ENCODE results near the gene PGS1. TPM values are rescaled to one million over a fixed set of nuclear protein-coding genes. Genes with fewer than 3 reads are reported as not detected.

Gene PGS1
- total and polyA plus RNA-seq, 2 of the 8 experiments (the other 6 are each of a cell fraction or from before 2014, with no cell fraction given): 46.7 to 60.0 TPM

GRCh38 chr17:78374631-78375274 lies 3.7 kb upstream of the PGS1 start:
- H2AK5ac ChIP-seq (ENCODE audit: low read depth, low read length): peak overlapping the region; percentile 67; the same call in 1 of the 2 replicates
- no peaks in the 10 kb centered on the region for H3K36me3 ChIP-seq (ENCODE audit: control insufficient read depth in 2 of 4, insufficient read depth in 4 of 4, low read length in 3 of 4)
- H3K18ac ChIP-seq (ENCODE audit: extremely low read depth, low read length): peak overlapping the region; percentile 95
- H4K91ac ChIP-seq (replicated peaks; ENCODE audit: insufficient read length, low read length): peak overlapping the region; percentile 95
- H3K27me3 ChIP-seq (replicated peaks in 1 of 4; ENCODE audit: control insufficient read depth in 3 of 4, extremely low read depth in 1 of 4, insufficient read depth in 3 of 4, low read length in 3 of 4): no peaks in the 10 kb centered on the region
- 27% methylated on average over 14 of the region's 14 CpGs; no CpG with 5 or more reads in 1 of the 2 experiments for WGBS, 2 experiments (ENCODE audit: extremely low coverage in 1 of 2, insufficient coverage in 1 of 2, insufficient read length in 1 of 2, insufficient replicate concordance in 2 of 2, low coverage in 1 of 2, low lambda C conversion rate in 2 of 2, missing lambda C conversion rate in 1 of 2)
- H4K20me1 ChIP-seq (replicated peaks in 1 of 2; ENCODE audit: control insufficient read depth in 1 of 2, insufficient read depth in 2 of 2, low read length in 2 of 2): peaks cover 0 to 5% of the 10 kb centered on the region in 2 experiments
- POLR2A ChIA-PET (ENCODE audit: partially characterized antibody): interaction anchor here (1.0 to 1.4 kb wide), 5 partner anchors 10 to 60 kb away, joined by 3 to 6 read pairs (median 3); no protein-coding TSS in a partner anchor
- H3K79me1 ChIP-seq (ENCODE audit: low read depth, low read length): peaks cover 3% of the 10 kb centered on the region; the same call in 1 of the 2 replicates
- peak overlapping the region; percentile 23 for H3K56ac ChIP-seq (replicated peaks; ENCODE audit: insufficient read length, low read depth, low read length)
- peak overlapping the region; percentile 51 to 71 for H3K4me2 ChIP-seq (ENCODE audit: insufficient read depth in 1 of 2, low read depth in 2 of 2, low read length in 2 of 2)
- CTCF ChIA-PET (ENCODE audit: partially characterized antibody): interaction anchor here (0.7 to 20.5 kb wide), 4 partner anchors 17 to 48 kb away, joined by 3 to 257 read pairs (median 4); no protein-coding TSS in a partner anchor
- H2BK15ac ChIP-seq (ENCODE audit: low read length): peak overlapping the region; percentile 88; the same call in 1 of the 2 replicates
- peak overlapping the region; percentile 92 for H2BK12ac ChIP-seq (ENCODE audit: low read depth, low read length)
- H3K79me2 ChIP-seq (ENCODE audit: control insufficient read depth in 1 of 2, insufficient read depth in 2 of 2, low read length in 2 of 2): peaks cover 10 to 12% of the 10 kb centered on the region in 2 experiments
- peak overlapping the region; percentile 85 for H3K4ac ChIP-seq (replicated peaks; ENCODE audit: insufficient read length, low read depth, low read length)
- peak overlapping the region; percentile 37 for H2BK20ac ChIP-seq (ENCODE audit: low read length)
- H3K14ac ChIP-seq (ENCODE audit: insufficient read length): no peak overlapping the region
- peaks cover 25 to 40% (median 26%) of the 10 kb centered on the region in 4 experiments for H3K4me1 ChIP-seq (replicated peaks in 1 of 4; ENCODE audit: control insufficient read depth in 3 of 4, insufficient read depth in 4 of 4, low read length in 3 of 4)
- H4K8ac ChIP-seq (ENCODE audit: extremely low read depth, insufficient read depth, low read length): peak overlapping the region; percentile 87
- peak overlapping the region in 3 of 4 experiments; percentile 15 to 58 (median 57); a peak in 5 of 7 replicates for H3K9ac ChIP-seq (replicated peaks in 1 of 4; ENCODE audit: extremely low read depth in 1 of 4, low read depth in 3 of 4, low read length in 3 of 4)
- H3K9me3 ChIP-seq (ENCODE audit: insufficient read depth in 2 of 2, low read depth in 1 of 2, low read length in 1 of 2): no peaks in the 10 kb centered on the region
- H2BK5ac ChIP-seq (ENCODE audit: low read depth, low read length): peak overlapping the region; percentile 98
- FAIRE-seq (peak; percentile 68), DNase-seq (ENCODE audit: low read depth in 1 of 2, low spot score in 2 of 2) (peak; percentile 62 to 73)
- H4K5ac ChIP-seq (ENCODE audit: insufficient read length, low read depth, low read length): peak overlapping the region; percentile 65
- H3K27ac ChIP-seq (ENCODE audit: low read depth, low read length): peak overlapping the region; percentile 95
- peak overlapping the region; percentile 94 for H2BK120ac ChIP-seq (replicated peaks; ENCODE audit: low read depth, low read length)
- H3K4me3 ChIP-seq (ENCODE audit: extremely low read depth in 1 of 4, insufficient read depth in 2 of 4, low read depth in 3 of 4, low read length in 4 of 4): peak overlapping the region in 3 of 4 experiments; percentile 8 to 36 (median 26); a peak in 4 of 8 replicates
- no peak overlapping the region for H3K23ac ChIP-seq (ENCODE audit: insufficient read length)
- peak overlapping the region; percentile 23; the same call in 1 of the 2 replicates for H2AFZ ChIP-seq (ENCODE audit: low read length)
- peaks cover 7% of the 10 kb centered on the region; the same call in 1 of the 2 replicates for H3K23me2 ChIP-seq (ENCODE audit: low read depth, low read length)
- TF ChIP-seq RAD21 (IDR thresholded peaks at IDR 0.05 in 1 of 2, conservative IDR thresholded peaks at IDR 0.05 in 1 of 2; ENCODE audit: low read depth in 2 of 2, low read length in 2 of 2): 0 out of 4 replicates have a peak, but pooled peaks of 1 of the 2 experiments have one; percentile 1
